Left lobe of liver (tissue), 2 donors: ENCODE data around the gene CAMSAP2. TPM values are rescaled to one million over a fixed set of nuclear protein-coding genes. Genes with fewer than 3 reads are reported as not detected.

Experiments used
- ATAC-seq: fragments of 200-7000 bp; cut with Tn5 transposase; one replicate; pipeline ENCODE4 v1.9.1; 2020; ENCODE audit warnings: mild to moderate bottlenecking, moderate library complexity
- DNase-seq: peaks from one replicate; pipeline ENCODE4 v3.0.0-alpha.2; 2020; ENCODE audit warnings: low spot score
- total RNA-seq: library from RNA; stranded (reverse); gene quantifications from one replicate; pipeline ENCODE4 v1.2.1, GENCODE V29; 2021
- donor health status: DM: no; HTN: no; CAD: no; lungs with moderate emphysema.
- donor health status: DM: no; HTN: yes; CAD: no.

The CAMSAP2 gene, protein sequence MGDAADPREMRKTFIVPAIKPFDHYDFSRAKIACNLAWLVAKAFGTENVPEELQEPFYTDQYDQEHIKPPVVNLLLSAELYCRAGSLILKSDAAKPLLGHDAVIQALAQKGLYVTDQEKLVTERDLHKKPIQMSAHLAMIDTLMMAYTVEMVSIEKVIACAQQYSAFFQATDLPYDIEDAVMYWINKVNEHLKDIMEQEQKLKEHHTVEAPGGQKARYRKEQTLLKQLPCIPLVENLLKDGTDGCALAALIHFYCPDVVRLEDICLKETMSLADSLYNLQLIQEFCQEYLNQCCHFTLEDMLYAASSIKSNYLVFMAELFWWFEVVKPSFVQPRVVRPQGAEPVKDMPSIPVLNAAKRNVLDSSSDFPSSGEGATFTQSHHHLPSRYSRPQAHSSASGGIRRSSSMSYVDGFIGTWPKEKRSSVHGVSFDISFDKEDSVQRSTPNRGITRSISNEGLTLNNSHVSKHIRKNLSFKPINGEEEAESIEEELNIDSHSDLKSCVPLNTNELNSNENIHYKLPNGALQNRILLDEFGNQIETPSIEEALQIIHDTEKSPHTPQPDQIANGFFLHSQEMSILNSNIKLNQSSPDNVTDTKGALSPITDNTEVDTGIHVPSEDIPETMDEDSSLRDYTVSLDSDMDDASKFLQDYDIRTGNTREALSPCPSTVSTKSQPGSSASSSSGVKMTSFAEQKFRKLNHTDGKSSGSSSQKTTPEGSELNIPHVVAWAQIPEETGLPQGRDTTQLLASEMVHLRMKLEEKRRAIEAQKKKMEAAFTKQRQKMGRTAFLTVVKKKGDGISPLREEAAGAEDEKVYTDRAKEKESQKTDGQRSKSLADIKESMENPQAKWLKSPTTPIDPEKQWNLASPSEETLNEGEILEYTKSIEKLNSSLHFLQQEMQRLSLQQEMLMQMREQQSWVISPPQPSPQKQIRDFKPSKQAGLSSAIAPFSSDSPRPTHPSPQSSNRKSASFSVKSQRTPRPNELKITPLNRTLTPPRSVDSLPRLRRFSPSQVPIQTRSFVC (N-terminal part only)
- total RNA-seq: 5.5 TPM

GRCh38 chr1:200738327-200738948 lies at the start of gene CAMSAP2:
Gene CAMSAP2, plus strand, starts transcription at chr1:200738893. Its CDS starts 935 bp downstream, at chr1:200739828.
- peak; percentile 87 for DNase-seq
- peak; percentile 89 for ATAC-seq

GRCh38 chr1:200692316-200692715 lies 46.4 kb upstream of the CAMSAP2 start:
- ATAC-seq (no peak), DNase-seq (no peak)

DNA sequence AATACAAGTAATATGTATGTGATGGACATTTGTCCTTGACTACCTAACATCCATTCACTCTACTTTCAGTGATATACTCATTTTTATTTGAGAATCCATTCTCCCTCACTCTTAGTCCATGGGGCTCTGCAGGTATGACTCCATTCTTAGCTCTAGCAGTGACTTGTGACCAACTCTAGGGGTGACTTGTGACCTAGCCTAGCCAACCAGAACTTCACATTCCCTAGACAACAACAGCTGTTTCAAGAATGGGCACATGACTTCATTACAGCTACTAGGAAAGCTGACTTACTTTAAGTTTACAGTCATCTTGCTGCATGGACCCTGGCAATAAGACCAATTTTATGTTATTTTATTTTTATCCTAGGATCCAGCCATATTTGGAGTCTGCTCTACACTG lies 45.4 kb upstream of the CAMSAP2 start:
- DNase-seq (no peak), ATAC-seq (no peak)

DNA sequence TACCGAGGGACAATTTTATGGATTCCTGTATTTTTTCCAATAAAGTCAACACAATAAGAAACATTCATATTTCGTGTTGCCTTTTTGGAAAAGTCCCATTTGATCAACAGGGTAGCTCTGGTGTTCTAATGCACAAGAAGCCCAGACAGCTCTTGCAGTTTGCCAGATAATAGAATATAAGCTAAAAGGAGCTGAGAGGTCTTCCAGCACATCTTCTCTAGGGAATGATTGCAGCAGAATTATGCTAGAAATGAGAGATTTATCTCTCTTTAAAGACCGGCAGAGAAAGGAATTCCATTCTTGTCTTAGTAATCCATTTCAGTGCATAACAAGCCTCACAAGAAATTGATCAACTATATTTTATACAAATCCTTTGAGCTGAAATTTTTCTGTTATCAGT lies 44.0 kb upstream of the CAMSAP2 start:
- DNase-seq: no peak
- no peak for ATAC-seq

DNA sequence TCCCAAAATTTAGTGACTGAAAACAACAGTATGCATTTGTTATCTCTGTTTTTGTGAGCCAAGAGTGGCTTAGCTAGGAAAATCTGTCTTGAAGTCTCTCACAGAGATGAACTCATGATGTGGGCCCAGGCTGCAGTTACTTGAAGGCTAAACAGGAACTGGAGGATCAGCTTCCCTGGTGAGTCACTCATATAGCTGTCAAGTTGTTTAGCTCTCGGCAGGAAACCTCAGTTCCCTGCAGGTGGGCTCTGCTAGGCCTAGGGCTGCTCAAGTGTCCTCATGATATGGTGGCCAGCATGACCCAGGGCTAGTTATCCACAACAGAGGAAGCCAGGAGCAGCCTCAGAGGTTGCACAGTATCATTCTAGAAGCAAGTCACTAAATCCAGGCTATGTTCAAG lies 38.8 kb upstream of the CAMSAP2 start:
- ATAC-seq: no peak

GRCh38 chr1:200704986-200705500 lies 33.6 kb upstream of the CAMSAP2 start:
- DNase-seq (no peak), ATAC-seq (no peak)

More for the DNA sequence above, 38.8 kb upstream of the CAMSAP2 start:
- no peak for DNase-seq

GRCh38 chr1:200706111-200706814 lies 32.4 kb upstream of the CAMSAP2 start:
- no peak for DNase-seq
- ATAC-seq: no peak

GRCh38 chr1:200707116-200707515 lies 31.6 kb upstream of the CAMSAP2 start:
- no peak for ATAC-seq
- DNase-seq: no peak

- DNase-seq (no peak), ATAC-seq (no peak)
Observed at GRCh38 chr1:200708161-200708560, 30.5 kb upstream of the CAMSAP2 start.

DNA sequence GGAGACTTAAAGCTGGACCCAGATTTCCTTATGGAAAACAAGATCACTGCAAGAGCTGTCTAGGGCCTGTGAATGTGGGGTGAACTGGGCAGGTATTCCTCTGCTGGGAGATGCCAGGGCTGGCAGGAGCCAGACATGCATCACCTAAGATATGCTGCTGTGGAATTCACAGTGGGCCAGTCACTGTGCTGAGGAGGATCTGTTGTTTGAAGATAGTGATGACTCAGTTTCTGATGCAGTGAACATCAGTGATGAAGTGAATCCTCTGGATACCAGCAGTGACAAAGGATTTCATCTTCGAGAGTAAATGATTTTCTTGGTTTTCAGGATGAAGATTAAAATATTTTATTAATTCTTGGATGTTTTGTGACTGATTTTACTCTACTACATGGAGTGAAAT lies 29.9 kb upstream of the CAMSAP2 start:
- DNase-seq (no peak), ATAC-seq (no peak)

DNA sequence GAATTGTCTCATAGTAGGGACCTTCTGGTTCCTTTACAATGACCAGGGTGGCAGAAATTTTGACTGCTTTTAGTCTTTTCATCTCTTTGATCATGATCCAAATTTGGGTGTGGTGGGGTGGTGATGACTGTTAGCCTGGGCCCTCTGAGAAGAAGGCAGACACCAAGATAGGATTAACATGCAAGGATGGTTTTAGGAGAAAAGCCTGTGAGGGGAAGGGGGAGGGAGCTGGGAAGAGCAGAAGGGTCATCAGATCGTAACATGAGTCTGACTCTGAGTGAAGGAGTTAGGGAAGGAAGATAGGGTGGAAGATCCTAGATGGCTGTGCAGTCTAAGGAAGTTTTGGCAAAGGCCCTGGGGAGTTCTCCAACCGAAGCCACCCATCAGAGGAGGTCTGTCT lies 28.5 kb upstream of the CAMSAP2 start:
- no peak for DNase-seq
- no peak for ATAC-seq

DNA sequence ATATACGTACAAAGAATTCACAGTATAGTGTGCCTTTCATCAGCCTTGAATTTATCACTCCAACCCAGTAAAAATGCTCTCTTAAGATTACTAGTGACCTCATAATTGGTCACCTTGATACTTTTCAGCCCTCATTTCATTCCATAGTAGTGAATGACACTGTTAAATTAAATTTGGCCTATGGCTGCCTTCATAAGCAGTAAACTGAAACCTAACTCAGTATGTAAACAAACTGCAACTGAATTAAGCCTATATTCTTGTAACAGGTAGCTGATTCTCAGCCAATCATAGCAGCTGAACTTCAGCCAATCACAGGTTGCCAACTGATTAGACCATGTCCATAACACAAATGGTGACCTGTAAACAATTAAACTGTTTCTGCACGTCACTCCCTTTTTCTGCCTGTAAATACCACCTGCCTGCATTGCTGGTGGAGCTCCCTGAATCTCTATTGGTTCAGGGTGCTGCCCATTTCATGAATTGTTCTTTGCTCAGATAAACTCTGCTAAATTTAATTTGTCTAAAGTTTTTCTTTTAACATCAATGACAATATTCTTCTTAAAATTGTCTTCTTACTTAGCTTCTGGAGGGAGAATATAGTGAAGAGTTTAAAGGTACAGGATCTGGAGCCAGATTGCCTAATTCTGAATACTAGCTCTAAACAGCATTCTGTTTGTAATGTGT lies 24.0 kb upstream of the CAMSAP2 start:
- ATAC-seq (no peak), DNase-seq (no peak)

GRCh38 chr1:200720199-200720598 lies 18.5 kb upstream of the CAMSAP2 start:
- DNase-seq: no peak
- no peak for ATAC-seq

- DNase-seq: no peak
- ATAC-seq: no peak
Observed at GRCh38 chr1:200724064-200724463, 14.6 kb upstream of the CAMSAP2 start.

DNA sequence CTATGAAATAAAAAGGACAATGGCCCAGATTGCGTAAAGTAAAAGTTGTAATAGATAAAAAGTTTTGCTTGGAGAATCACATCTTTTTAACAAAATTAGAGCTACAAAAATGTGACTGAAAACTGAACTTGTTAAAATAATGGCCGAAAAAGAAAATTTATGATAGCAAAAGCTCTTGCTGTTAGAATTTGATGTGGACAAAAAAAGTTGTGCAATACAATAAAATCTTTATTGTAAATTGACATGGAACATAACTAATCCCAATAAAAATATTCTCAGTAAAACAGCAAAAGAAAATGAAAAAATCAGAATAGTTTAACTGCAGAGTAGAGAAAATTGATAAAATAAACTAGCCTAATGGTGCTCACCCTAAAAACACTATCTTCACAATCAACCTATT lies 11.4 kb upstream of the CAMSAP2 start:
- DNase-seq (no peak), ATAC-seq (no peak)

GRCh38 chr1:200729863-200730262 lies 8.8 kb upstream of the CAMSAP2 start:
- ATAC-seq: no peak

DNA sequence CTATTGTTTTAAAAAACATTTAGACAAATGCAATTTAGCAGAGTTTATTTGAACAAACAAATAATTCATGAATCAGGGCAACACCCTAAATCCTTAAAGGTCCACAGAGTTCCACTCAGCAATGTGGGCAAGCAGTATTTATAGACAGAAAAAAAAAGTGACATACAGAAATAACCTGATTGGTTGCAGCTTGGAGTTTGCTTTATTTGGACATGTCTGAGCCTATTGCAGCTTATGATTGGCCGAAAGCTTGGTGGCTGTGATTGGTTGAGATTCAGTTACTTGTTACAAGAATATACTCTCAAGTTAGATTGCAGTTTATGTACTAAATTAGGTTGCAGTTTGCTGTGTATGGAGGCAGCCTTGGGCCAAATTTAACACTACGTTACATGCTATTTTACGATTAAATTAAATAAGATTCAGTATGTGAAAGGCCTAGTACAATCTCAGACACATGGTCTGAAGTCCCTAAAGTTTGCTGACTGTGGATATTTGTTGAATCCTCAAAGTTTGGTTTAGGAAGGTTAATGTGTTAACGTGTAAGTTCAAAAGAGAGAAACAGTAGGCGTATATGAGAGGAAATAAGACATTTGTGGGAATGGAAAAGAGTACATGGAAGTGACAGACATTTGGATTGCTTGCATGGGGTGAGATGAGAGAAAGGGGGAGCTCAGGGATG lies 6.9 kb upstream of the CAMSAP2 start:
- DNase-seq: no peak
- no peak for ATAC-seq

More at GRCh38 chr1:200729863-200730262, 8.8 kb upstream of the CAMSAP2 start:
- no peak for DNase-seq

DNA sequence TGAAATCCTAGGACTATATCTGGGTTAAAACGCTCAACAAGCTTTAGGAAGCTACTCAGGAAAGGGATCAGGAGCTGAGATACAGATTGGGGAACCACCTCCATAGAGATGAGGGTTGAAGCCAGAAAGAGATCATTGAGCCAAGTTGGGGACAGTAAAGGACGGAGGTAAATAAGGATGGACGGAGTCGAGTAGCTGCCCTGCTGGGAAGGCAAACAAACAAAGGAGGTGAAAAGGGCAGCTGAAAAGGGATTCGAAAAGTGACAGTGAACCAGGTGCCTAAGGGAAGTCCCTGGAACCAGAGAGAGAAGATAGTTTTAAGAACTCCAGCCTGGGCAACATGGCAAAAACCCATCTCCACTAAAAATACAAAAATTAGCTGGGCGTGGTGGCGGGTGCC lies 6.3 kb upstream of the CAMSAP2 start:
- no peak for ATAC-seq
- no peak for DNase-seq

DNA sequence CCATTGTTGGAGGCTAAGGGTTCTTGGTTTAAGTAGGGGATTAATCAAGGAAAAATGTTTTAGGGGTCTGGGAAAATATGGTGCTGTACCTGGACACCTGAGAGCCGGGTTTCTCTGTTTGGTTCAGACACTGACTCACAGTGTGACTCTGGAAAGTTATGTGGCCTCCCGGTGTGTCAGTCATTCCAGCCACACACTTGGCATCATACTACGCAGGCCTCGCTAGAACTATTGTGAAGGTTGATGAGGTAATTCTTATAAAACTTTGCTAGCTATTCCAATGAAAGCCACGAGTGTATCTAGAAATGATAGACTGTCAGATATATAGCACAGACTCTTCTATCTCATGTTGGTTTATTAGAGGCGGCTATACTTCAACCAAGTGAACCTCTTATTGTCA lies 4.8 kb upstream of the CAMSAP2 start:
- no peak for DNase-seq
- no peak for ATAC-seq
